ENCODE measurements around the gene GABRA6.

The GABRA6 gene

DNA sequence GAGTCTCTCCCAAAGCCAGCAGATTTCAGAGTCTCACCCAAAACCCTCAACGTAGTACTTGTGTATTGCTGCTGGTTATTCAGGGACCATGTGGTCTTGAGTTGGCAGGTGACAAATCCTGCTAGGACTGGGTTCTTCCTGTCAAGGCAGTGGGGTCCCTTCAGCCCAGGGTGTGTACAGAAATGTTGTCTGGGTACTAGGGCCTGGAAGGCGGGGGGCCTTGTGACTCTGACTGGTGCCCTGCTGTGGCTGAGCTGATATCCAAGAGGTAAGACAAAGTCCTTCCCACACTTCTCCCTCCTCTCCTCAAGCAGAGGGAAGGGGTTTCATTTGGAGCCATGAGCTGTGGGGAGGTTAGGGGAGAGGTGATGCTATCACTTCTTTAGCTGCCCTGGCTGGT, 58.8 kb downstream of the GABRA6 start:
- intact Hi-C loops (cut with DNase I), result no loop called here

DNA sequence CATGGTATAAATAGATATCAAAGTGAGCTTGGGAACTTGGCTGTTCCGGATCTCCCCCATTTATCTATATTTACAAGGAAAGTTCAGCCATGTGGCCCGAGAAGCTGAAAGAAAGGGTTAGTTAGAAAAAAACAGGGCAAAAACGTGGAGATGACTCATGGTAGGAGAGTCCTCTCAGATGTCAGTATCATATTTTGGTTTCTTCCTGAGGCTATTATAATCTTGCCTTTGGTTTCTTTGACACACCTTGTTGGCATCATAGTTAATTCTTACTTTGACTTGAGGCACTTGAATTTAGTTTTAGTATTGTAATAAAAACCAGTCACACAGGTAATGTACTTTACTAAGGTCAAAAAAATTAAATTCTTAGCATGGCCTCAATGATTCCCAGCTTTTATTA, 59.9 kb downstream of the GABRA6 start:
- intact Hi-C loops (cut with DNase I), result no loop called here
- DNase-seq, result no peak

More for the DNA sequence above, 58.8 kb downstream of the GABRA6 start:
- DNase-seq, result no peak

DNA sequence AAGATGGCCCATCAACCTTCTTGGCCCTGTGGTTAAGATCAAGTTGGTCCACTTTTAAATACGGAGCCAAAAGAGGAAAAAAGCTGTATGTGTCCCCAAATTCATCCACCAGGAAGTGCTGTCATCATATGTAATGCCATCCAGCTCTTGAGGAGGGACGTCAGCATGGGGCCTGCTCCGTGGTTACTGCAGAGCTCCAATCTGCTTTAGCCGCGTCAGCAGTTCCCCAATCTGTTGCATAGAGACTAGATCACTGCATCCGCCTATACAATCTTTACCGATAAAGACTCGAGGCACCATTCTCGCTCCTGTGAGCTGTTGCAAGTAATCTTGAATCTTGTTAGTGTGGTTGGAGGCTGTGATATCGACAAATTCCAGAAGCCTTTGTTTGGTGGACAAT, 65.7 kb downstream of the GABRA6 start:
- intact Hi-C loops (cut with DNase I), result no loop called here
- no peak for DNase-seq

Measured in head of caudate nucleus (tissue), 42 donors.